CD4-positive, CD25-positive, alpha-beta regulatory T cell (primary cell): Measurements from ENCODE around the gene ST7L. TPM values are rescaled to one million over a fixed set of nuclear protein-coding genes. Genes with fewer than 3 reads are reported as not detected.
A peak's percentile ranks its signal among the peaks of the same experiment; 100 is the strongest.
"Not testable (repeated sequence)": the region's sequence is repeated elsewhere in the genome, so short reads cannot be mapped to it uniquely, and the experiment has no call there.

Source experiments
- ATAC-seq, 2 donors: fragments of 150-1000 bp; cut with Tn5 transposase; one replicate each; pipeline ENCODE4 v1.10.0; 2021; ENCODE audit warnings: low read depth in 2 of 2, moderate number of reproducible peaks in 2 of 2, moderate library complexity in 1 of 2
- DNase-seq, 3 donors: peaks; one replicate each; pipeline versions ENCODE4 v3.0.0 to v3.0.0-alpha.2; 2012 to 2022; ENCODE audit warnings: mixed read lengths in 1 of 3
- H3K27ac ChIP-seq: one replicate; pipeline ENCODE4 v1.7.0; 2013; ENCODE audit warnings: mild to moderate bottlenecking, low read length; ENCODE audit not compliant: insufficient read depth, poor library complexity, severe bottlenecking
- H3K27me3 ChIP-seq: one replicate; pipeline ENCODE4 v1.7.0; 2013; ENCODE audit warnings: low read length; ENCODE audit not compliant: control insufficient read depth, insufficient read depth
- H3K36me3 ChIP-seq: one replicate; pipeline ENCODE4 v1.7.0; 2013; ENCODE audit warnings: mild to moderate bottlenecking, low read length, moderate library complexity; ENCODE audit not compliant: control insufficient read depth, insufficient read depth
- H3K4me1 ChIP-seq: 2 replicates; pipeline ENCODE4 v1.7.0; 2013; ENCODE audit warnings: mild to moderate bottlenecking, low read length; ENCODE audit not compliant: insufficient read depth, control insufficient read depth, poor library complexity, severe bottlenecking
- H3K4me3 ChIP-seq: one replicate; pipeline ENCODE4 v1.7.0; 2013; ENCODE audit warnings: low read depth, mild to moderate bottlenecking, low read length, moderate library complexity
- H3K9me3 ChIP-seq, 2 experiments: 1 replicate in 1 of 2; 2 replicates in 1 of 2; pipeline ENCODE4 v1.7.0; 2013; ENCODE audit warnings: low read length in 2 of 2, mild to moderate bottlenecking in 1 of 2, moderate library complexity in 1 of 2; ENCODE audit not compliant: control insufficient read depth in 2 of 2
- H3K27ac Mint-ChIP-seq, 3 donors: one replicate each; pipeline ENCODE4 v1.8.0; 2020 to 2022; ENCODE audit warnings: mild to moderate bottlenecking in 3 of 3, mixed read lengths in 3 of 3, moderate library complexity in 2 of 3
- H3K27me3 Mint-ChIP-seq: one replicate; pipeline ENCODE4 v1.8.0; 2022; ENCODE audit warnings: mild to moderate bottlenecking, mixed read lengths
- H3K36me3 Mint-ChIP-seq: one replicate; pipeline ENCODE4 v1.8.0; 2020; ENCODE audit warnings: mixed read lengths
- H3K4me1 Mint-ChIP-seq, 4 donors: one replicate each; pipeline ENCODE4 v1.8.0; 2020 to 2022; ENCODE audit warnings: mixed read lengths in 4 of 4, mild to moderate bottlenecking in 1 of 4
- H3K4me3 Mint-ChIP-seq, 4 donors: one replicate each; pipeline ENCODE4 v1.8.0; 2020 to 2022; ENCODE audit warnings: mild to moderate bottlenecking in 4 of 4, mixed read lengths in 4 of 4, moderate library complexity in 3 of 4
- H3K9me3 Mint-ChIP-seq, 7 donors: one replicate each; pipeline ENCODE4 v1.8.0; 2020 to 2022; ENCODE audit warnings: mixed read lengths in 7 of 7, mild to moderate bottlenecking in 3 of 7, moderate library complexity in 2 of 7
- polyA plus RNA-seq, 4 donors: library from polyadenylated mRNA; unstranded; fragments of 300-500 nt; fragmentation: Illumina TruSeq; gene quantifications; one replicate each; pipeline ENCODE4 v1.2.3, GENCODE V29; 2021
- total RNA-seq: library from RNA; stranded (reverse); gene quantifications from one replicate; pipeline ENCODE4 v1.2.3, GENCODE V29; 2022

ST7L gene, protein sequence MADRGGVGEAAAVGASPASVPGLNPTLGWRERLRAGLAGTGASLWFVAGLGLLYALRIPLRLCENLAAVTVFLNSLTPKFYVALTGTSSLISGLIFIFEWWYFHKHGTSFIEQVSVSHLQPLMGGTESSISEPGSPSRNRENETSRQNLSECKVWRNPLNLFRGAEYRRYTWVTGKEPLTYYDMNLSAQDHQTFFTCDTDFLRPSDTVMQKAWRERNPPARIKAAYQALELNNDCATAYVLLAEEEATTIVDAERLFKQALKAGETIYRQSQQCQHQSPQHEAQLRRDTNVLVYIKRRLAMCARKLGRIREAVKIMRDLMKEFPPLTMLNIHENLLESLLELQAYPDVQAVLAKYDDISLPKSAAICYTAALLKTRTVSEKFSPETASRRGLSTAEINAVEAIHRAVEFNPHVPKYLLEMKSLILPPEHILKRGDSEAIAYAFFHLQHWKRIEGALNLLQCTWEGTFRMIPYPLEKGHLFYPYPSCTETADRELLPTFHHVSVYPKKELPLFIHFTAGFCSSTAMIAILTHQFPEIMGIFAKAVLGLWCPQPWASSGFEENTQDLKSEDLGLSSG
- total RNA-seq (36.8 TPM), polyA plus RNA-seq (10 to 100 TPM in 3 of 4 donors, 1 to 10 TPM in 1; 7.7 to 15.4 (median 14.0) TPM)

DNA sequence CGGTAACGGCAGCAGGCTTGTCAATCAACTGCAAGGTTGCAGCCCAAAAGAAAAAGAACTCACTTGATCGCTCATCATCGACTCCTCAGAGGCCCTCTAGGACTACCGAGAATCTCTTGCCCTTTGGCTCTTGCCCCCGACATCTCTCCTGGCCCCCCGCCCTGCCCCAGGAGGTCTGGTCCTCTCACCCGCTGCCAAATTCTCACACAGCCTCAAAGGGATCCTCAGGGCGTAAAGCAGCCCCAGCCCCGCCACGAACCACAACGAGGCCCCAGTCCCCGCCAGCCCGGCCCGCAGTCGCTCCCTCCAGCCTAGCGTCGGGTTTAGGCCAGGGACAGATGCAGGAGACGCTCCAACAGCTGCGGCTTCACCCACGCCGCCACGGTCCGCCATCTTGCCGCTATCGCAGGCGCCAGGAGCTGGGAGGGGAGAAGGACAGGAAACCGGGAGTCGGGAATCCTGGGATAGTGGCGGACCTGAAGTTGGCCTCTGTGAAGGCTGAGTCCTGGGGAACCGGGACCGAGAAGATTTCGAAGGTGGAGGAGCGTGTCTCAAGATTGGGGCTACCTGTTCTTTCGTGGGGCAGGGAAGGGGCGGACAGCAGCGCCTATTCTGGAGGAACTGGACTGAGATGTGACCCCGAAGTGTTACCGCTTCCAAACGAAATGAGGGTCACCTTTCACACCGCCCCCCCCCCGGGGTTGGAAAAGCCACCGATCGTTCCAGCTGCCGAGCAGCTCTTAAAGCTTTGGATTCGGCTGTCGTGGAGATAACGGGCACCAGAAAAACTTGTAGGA, at the start of gene ST7L:
Gene ST7L, minus strand, starts transcription at position 421 of the 797 bp plus-strand sequence. Its CDS starts 28 bp downstream, at position 393.
- DNase-seq: peak; percentile 47 to 81 (median 70)

DNA sequence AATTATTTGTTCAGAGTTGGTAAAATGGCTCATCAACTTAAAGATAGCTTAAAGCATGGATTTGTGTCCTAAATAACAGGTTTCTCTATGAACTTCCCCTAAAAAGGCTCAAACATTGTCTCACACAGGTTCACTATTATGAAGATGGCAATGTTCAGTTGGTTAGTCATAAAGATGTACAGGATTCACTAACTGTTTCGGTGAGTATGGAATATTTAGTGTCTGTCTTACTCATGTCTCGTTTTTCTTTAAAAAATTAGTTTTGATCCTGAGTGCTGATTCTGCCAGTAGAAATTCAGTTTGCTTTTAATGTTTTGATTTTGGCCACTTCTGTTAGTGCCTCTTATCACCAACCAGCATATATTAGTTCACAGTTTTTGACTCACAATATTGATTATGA, 48.0 kb upstream of the ST7L start:
- peaks cover 73% of the 10 kb centered on the region for H3K36me3 ChIP-seq

More for the DNA sequence above, at the start of gene ST7L:
- H3K27ac Mint-ChIP-seq: peak within 1 kb of the TSS; percentile 99 to 100 (median 100)
- no peaks in the 10 kb centered on the region for H3K9me3 Mint-ChIP-seq
- no peaks in the 10 kb centered on the region for H3K9me3 ChIP-seq
- H3K27me3 Mint-ChIP-seq: peaks cover 10% of the 10 kb centered on the region
- H3K4me3 ChIP-seq: peak within 1 kb of the TSS; percentile 98
- H3K36me3 Mint-ChIP-seq: peaks cover 3% of the 10 kb centered on the region
- peaks cover 18 to 48% (median 32%) of the 10 kb centered on the region in 4 donors for H3K4me1 Mint-ChIP-seq
- ATAC-seq: peak; percentile 19 to 23
- H3K36me3 ChIP-seq: no peaks in the 10 kb centered on the region
- H3K27ac ChIP-seq: peak within 1 kb of the TSS; percentile 100
- H3K4me1 ChIP-seq: peaks cover 54% of the 10 kb centered on the region
- peak within 1 kb of the TSS; percentile 99 to 100 (median 100) for H3K4me3 Mint-ChIP-seq
- H3K27me3 ChIP-seq: no peaks in the 10 kb centered on the region

DNA sequence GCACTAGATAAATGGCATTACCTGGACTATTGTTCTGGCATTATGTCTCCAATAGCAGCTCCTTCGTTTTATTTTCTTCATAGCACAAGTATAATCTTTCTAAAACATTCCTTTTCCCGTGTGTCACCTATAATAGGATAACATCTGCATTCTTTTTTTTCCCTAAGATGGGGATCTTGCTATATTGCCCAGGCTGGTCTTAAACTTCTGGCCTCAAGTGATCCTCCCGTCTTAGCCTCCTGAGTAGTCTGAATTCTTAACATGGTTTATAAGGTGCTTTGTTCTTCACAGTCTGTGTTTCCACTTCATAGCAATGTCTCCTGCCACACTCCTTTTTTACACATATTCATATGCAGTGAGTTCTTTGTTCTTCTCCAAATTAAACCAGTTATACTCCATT, 46.9 kb upstream of the ST7L start:
- Histone ChIP-seq H3K36me3 (peaks cover 78% of the 10 kb centered on the region), H3K27ac (no peak overlapping the region), H3K4me3 (no peak overlapping the region), H3K9me3 (no peaks in the 10 kb centered on the region), H3K4me1 (no peaks in the 10 kb centered on the region), H3K27me3 (no peaks in the 10 kb centered on the region)
- Mint-ChIP-seq H3K9me3 (no peaks in the 10 kb centered on the region), H3K4me3 (no peak overlapping the region), H3K36me3 (peaks cover 67% of the 10 kb centered on the region), H3K27me3 (no peaks in the 10 kb centered on the region), H3K4me1 (peaks cover 12 to 28% (median 26%) of the 10 kb centered on the region in 4 donors), H3K27ac (peak overlapping the region in 2 of 3 donors; percentile 27 to 53)
- DNase-seq (no peak), ATAC-seq (no peak)

More for the DNA sequence above, 48.0 kb upstream of the ST7L start:
- Mint-ChIP-seq H3K9me3 (no peaks in the 10 kb centered on the region), H3K27ac (no peak overlapping the region), H3K4me1 (peaks cover 7 to 36% (median 24%) of the 10 kb centered on the region in 4 donors), H3K4me3 (no peak overlapping the region), H3K36me3 (peaks cover 57% of the 10 kb centered on the region), H3K27me3 (no peaks in the 10 kb centered on the region)
- Histone ChIP-seq H3K4me1 (no peaks in the 10 kb centered on the region), H3K27me3 (no peaks in the 10 kb centered on the region), H3K27ac (peak overlapping the region; percentile 14), H3K4me3 (no peak overlapping the region), H3K9me3 (no peaks in the 10 kb centered on the region)
- DNase-seq: no peak
- ATAC-seq: no peak

DNA sequence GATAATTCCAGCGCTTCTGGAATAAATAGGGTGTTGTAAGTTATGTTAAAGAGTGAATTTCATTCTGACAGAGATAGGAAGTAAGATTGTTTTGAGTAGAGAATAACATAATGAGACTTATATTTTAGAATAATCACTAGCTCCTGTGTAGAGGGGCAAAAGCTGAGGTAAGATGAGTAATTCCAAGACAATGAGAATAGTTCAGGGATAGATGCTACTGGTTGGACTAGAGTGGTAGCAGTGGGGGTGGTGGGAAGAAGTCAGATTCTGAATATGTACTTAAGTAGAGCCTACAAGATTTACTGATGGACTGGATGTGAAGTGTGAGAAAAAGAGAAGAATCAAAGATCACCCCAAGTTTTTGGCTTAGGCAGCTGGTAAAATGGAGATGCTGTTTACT, 32.3 kb upstream of the ST7L start:
- Mint-ChIP-seq H3K9me3 (peaks cover 0 to 1% (median 0%) of the 10 kb centered on the region in 7 donors), H3K4me3 (no peak overlapping the region), H3K36me3 (peaks cover 41% of the 10 kb centered on the region), H3K4me1 (peaks cover 29 to 40% (median 36%) of the 10 kb centered on the region in 4 donors), H3K27me3 (no peaks in the 10 kb centered on the region), H3K27ac (peak overlapping the region; percentile 36 to 79 (median 39))
- ATAC-seq: no peak
- no peak for DNase-seq
- Histone ChIP-seq H3K27me3 (no peaks in the 10 kb centered on the region), H3K4me1 (peaks cover 5% of the 10 kb centered on the region), H3K27ac (no peak overlapping the region), H3K4me3 (no peak overlapping the region), H3K9me3 (no peaks in the 10 kb centered on the region), H3K36me3 (peaks cover 80% of the 10 kb centered on the region)

DNA sequence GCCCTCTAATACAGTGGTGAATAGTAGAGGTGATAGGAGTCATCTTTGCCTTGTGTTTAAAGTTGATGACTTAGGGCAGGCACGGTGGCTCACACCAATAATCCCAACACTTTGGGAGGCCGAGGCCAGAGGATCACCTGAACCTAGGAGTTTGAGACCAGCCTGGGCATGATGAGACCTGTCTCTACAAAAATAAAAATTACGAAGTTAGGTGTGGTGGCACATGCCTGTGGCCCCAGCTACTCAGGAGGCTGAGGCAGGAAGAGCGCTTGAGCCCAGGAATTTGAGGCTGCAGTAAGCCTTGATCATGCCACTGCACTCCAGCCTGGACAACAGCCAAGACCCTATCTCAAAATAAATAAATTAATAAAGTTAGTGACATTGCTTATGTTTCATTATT, 27.3 kb upstream of the ST7L start:
- no peaks in the 10 kb centered on the region for H3K27me3 ChIP-seq
- peaks cover 42% of the 10 kb centered on the region for H3K36me3 Mint-ChIP-seq
- H3K4me3 Mint-ChIP-seq: no peak overlapping the region
- no peaks in the 10 kb centered on the region for H3K9me3 ChIP-seq
- H3K27me3 Mint-ChIP-seq: no peaks in the 10 kb centered on the region
- no peak overlapping the region for H3K27ac ChIP-seq
- H3K9me3 Mint-ChIP-seq: no peaks in the 10 kb centered on the region
- no peak for ATAC-seq
- peaks cover 36 to 69% (median 55%) of the 10 kb centered on the region in 4 donors for H3K4me1 Mint-ChIP-seq
- H3K27ac Mint-ChIP-seq: peak overlapping the region; percentile 55 to 74 (median 69)
- peaks cover 58% of the 10 kb centered on the region for H3K36me3 ChIP-seq
- peaks cover 17% of the 10 kb centered on the region for H3K4me1 ChIP-seq
- H3K4me3 ChIP-seq: no peak overlapping the region
- DNase-seq: no peak

DNA sequence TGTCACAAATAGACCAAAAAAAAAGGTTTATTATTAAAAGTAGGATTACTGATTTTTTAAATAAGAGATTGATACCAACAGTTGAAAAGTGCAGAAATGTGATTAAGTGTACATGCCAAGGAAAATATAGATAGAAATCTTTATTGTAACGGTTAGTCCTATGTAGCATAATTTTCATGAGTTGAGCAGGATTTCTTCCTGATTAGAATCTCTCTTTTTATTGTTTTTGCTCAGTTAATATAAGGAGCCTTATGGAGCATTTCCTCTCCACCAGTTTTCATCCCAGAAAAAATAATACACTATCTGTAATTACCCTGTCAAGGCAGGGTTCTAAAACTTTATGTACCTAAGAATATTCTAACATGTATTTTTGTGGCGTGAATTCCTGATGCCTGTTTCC, 24.1 kb upstream of the ST7L start:
- ATAC-seq (no peak), DNase-seq (no peak)
- Histone ChIP-seq H3K27me3 (no peaks in the 10 kb centered on the region), H3K36me3 (peaks cover 32% of the 10 kb centered on the region), H3K4me3 (no peak overlapping the region), H3K9me3 (no peaks in the 10 kb centered on the region), H3K27ac (no peak overlapping the region), H3K4me1 (peaks cover 23% of the 10 kb centered on the region)
- Mint-ChIP-seq H3K36me3 (peaks cover 25% of the 10 kb centered on the region), H3K4me3 (no peak overlapping the region), H3K27me3 (no peaks in the 10 kb centered on the region), H3K4me1 (peaks cover 28 to 63% (median 48%) of the 10 kb centered on the region in 4 donors), H3K9me3 (no peaks in the 10 kb centered on the region), H3K27ac (peak overlapping the region in 2 of 3 donors; percentile 2 to 49)

DNA sequence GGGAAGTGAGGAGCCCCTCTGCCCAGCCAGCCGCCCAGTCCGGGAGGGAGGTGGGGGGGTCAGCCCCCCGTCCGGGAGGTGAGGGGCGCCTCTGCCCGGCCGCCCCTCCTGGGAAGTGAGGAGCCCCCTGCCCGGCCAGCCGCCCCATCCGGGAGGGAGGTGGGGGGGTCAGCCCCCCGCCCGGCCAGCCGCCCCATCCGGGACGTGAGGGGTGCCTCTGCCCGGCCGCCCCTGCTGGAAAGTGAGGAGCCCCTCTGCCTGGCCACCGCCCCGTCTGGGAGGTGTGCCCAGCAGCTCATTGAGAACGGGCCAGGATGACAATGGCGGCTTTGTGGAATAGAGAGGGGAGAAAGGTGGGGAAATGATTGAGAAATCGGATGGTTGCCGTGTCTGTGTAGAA, 21.5 kb upstream of the ST7L start:
- H3K27me3 ChIP-seq, H3K27ac Mint-ChIP-seq, DNase-seq, H3K27ac ChIP-seq, H3K4me3 Mint-ChIP-seq, H3K4me3 ChIP-seq, H3K9me3 Mint-ChIP-seq, ATAC-seq, H3K9me3 ChIP-seq, H3K27me3 Mint-ChIP-seq: not testable (repeated sequence)
- H3K4me1 ChIP-seq: peaks cover 41% of the 10 kb centered on the region
- Mint-ChIP-seq H3K36me3 (peaks cover 20% of the 10 kb centered on the region), H3K4me1 (peaks cover 30 to 71% (median 48%) of the 10 kb centered on the region in 4 donors)
- peaks cover 14% of the 10 kb centered on the region for H3K36me3 ChIP-seq
